Omental fat pad (tissue), 4 donors: ENCODE data around the gene GFPT2. TPM values are rescaled to one million over a fixed set of nuclear protein-coding genes. Genes with fewer than 3 reads are reported as not detected.

Experiments
- ATAC-seq: fragments of 150-250 bp; one replicate; pipeline ENCODE4 v1.9.1; 2016; ENCODE audit warnings: mild to moderate bottlenecking, moderate library complexity; ENCODE audit not compliant: low FRiP score
- DNase-seq: peaks from one replicate; pipeline ENCODE4 v3.0.0-alpha.2; 2019; ENCODE audit warnings: low spot score
- CTCF ChIP-seq, 3 donors: fragments of 450-650 bp; IDR thresholded peaks; one replicate each; pipeline ENCODE4 v1.5.1; 2016 to 2017; ENCODE audit warnings: antibody characterized with exemption in 3 of 3, mild to moderate bottlenecking in 3 of 3, moderate library complexity in 2 of 3
- total RNA-seq, 4 donors: library from RNA; depleted of rRNA; stranded (reverse); fragments of >200 nt; gene quantifications; one replicate each; pipeline ENCODE4 v1.1.0, GENCODE V29; 2016

The GFPT2 gene
- total RNA-seq, 4 donors from 2014 or later: 42.3 to 553 (median 270) TPM

DNA sequence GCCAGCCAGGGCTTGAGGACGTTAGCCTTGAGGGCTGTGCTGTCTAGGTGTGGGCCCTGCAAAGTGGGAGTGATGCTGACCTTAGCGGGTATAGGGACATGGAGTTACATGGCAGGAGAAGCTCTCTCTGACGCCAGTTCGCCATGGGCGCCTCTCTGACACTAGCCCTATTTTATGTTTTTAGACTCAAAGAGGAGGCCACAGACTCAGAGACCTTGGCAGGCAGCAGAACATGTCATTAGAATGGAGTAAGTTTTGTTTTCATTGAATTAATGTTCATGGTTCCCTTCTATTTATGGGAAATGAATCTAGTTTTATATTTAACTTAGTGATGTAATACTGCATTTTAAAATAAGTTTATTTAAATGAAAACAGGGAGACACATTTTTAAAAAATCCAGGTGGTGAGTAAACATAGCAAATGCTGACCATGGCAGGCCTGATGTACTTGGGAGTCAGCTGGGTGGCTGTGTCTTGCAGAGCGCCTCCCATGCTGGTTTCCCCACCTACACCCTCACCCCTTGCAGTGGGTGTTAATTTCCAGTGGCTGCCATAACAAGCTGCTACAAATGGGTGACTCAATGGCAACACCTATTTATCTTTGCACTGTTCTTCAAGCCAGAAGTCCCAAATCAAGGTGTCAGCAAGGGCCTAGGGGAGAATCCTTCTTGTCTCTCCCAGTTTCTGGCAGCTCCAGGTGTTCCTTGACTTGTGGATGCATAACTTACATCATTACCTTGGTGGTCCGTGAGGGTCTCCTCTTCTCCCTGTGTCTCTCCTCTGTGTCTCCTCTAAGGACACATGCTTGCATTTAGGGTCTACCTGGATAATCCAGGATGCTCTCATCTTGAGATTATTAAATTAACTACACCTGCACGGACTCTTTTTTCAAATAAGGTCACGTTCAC lies 25.6 kb upstream of the GFPT2 start:
- no peak for ATAC-seq
- DNase-seq: no peak
- no peak for TF ChIP-seq CTCF (IDR thresholded peaks at IDR 0.05)

- DNase-seq: no peak
- ATAC-seq: no peak
- TF ChIP-seq CTCF (IDR thresholded peaks at IDR 0.05): no peak
These were observed 24.5 kb upstream of the GFPT2 start for GRCh38 chr5:180377556-180378197.

GRCh38 chr5:180376511-180376910 lies 23.4 kb upstream of the GFPT2 start:
- no peak for DNase-seq
- no peak for ATAC-seq
- no peak for TF ChIP-seq CTCF (IDR thresholded peaks at IDR 0.05)

- ATAC-seq: no peak
These were observed 22.8 kb upstream of the GFPT2 start for GRCh38 chr5:180375955-180376354.

DNA sequence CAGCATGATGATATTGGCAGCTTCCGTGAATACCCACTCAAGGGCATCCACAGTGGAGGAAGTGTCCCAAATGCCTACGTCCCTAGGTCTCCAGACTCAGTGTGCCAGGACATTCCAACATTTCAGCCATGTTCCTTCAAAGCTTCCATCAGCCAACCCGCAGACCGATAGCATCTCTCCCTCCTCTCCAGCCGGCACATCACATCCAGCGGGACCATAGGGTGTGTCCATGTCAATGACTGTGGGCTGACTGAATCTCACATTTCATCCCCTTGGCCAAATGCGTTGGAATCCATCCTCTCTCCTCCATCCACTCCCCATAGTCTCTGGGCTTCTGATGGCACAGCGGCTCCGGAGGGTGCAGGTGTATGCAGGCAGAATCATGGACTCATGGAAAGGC lies 22.2 kb upstream of the GFPT2 start:
- no peak for TF ChIP-seq CTCF (IDR thresholded peaks at IDR 0.05)
- ATAC-seq (no peak), DNase-seq (no peak)

More at GRCh38 chr5:180375955-180376354, 22.8 kb upstream of the GFPT2 start:
- TF ChIP-seq CTCF (IDR thresholded peaks at IDR 0.05): no peak
- DNase-seq: no peak

DNA sequence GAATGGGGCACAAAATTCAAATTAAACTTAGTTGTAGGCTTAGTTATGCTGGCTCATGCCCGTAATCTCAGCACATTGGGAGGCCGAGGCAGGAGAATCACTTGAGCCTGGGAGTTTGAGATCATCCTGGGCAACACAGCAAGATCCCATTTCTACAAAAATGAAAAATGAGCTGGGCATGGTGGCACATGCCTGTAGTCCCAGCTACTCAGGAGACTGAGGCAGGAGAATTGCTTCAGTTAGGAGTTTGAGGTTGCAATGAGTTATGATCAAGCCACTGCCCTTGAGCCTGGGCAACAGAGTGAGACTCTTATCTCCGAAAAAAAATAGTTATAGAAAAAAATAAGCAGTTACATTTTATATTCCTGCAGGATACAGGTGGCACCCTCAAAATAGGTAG lies 20.7 kb upstream of the GFPT2 start:
- no peak for TF ChIP-seq CTCF (IDR thresholded peaks at IDR 0.05)
- ATAC-seq: no peak
- DNase-seq: no peak
